GM21737 (cell line): ENCODE measurements around the gene FUT8.
A peak's percentile ranks its signal among the peaks of the same experiment; 100 is the strongest.
"Not testable (repeated sequence)": the region's sequence is repeated elsewhere in the genome, so short reads cannot be mapped to it uniquely, and the experiment has no call there.

Experiments
- ATAC-seq: cut with Tn5 transposase; IDR thresholded peaks from one replicate; pipeline ENCODE4 v1.9.1; 2021; ENCODE audit warnings: mild to moderate bottlenecking, moderate library complexity; ENCODE audit not compliant: unreplicated experiment

The FUT8 gene

DNA sequence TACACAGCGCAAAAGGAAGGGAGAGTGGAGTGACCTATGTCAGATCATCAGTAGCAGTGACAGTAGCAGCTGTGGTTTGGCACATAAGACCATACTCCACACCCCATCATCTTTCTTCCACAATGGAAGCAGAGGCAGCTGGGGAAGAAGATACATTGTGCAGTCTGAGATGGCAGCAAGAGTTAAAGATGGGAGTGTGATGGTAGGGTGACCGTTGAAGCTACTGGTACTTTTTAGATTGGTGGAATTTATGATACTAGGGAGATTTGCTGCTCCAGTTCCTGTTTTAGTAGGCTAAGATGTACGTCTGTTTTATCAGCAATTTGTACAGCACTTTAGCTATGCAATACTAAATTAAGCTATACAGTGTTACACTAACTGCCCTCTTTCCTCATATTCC, 291.0 kb downstream of the FUT8 start:
- no peak for ATAC-seq

DNA sequence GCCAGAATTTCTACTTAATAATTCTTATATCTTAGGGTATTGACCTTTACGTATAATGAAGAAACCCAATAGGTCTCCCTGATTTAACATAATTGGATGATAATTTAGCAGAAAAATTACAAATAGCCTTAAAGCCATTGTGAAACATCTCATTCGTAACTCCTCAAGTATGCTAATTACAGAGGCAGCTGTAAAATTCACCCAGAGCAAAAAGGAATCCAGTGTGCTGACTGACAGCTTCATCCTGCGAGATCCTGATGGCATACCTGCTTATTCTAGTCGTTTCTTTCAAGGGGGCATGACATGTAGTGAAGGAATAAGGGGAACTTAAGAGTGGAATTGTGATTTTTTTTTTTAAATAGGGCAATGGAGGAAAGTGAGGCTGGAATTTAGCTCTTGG, 291.5 kb downstream of the FUT8 start:
- no peak for ATAC-seq

DNA sequence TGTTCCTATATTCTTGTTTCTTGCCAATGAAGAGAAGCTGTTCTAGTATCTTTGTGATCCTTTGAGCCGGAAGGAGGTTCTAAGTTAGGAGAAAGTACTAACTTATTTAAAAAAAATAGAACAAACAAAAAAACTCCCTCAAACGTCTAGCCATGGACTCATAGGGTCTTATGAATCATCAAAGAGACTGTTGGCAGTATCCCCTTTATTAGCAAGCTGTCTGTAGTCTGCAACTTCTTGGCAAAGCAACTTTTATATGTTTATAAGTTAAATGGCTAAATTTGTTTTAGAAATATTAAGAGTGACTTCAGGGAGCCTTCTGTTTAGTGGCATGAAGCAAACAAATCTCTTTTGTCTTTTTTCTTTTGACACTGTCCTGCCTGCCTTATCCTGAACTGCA, 291.9 kb downstream of the FUT8 start:
- ATAC-seq: no peak

DNA sequence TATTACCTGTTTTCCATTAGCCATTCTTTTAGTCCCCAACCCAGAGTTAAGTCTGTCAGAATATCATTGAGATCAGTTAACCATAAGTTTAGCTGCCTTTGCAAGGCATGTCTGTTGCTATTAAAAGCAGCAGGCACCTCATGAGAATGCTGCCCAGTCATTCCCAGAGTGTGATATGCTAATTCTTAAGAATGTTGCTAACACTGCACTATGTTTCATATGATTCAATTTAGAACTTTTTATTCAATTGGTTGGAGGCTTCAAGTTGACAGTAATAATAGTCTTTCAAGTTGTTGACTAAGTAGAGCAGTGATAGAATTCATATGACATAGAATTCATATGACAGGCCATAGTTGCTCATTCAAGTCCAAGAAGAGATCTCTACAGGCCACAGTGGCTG, 292.3 kb downstream of the FUT8 start:
- ATAC-seq: no peak

DNA sequence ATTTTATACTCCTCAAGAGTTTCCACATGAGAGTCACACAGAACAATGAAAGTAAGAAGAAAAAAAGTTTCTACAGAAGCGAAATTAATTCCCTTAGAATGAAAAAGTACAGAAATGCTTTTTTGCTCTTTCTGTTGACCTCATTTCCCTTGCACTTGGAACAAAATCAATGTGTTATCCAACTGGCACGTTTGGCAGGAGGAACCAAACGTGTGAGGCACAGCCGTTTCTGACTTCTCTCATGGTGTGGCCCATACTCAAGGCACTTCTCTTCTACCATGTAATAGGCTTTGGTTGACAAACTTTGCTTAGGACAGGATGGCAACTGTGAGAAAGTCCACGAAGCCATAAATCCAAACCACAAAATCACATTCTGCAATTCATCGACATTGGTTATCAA, 297.0 kb downstream of the FUT8 start:
- ATAC-seq: no peak

DNA sequence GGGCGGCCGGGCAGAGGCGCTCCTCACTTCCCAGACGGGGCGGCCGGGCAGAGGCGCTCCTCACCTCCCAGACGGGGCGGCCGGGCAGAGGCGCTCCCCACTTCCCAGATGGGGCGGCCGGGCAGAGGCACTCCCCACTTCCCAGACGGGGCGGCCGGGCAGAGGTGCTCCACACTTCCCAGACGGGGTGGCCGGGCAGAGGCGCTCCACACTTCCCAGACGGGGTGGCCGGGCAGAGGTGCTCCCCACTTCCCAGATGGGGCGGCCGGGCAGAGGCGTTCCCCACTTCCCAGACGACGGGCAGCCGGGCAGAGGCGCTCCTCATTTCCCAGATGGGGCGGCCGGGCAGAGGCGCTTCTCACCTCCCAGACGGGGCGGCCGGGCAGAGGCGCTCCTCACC, 304.3 kb downstream of the FUT8 start:
- not testable (repeated sequence) for ATAC-seq

DNA sequence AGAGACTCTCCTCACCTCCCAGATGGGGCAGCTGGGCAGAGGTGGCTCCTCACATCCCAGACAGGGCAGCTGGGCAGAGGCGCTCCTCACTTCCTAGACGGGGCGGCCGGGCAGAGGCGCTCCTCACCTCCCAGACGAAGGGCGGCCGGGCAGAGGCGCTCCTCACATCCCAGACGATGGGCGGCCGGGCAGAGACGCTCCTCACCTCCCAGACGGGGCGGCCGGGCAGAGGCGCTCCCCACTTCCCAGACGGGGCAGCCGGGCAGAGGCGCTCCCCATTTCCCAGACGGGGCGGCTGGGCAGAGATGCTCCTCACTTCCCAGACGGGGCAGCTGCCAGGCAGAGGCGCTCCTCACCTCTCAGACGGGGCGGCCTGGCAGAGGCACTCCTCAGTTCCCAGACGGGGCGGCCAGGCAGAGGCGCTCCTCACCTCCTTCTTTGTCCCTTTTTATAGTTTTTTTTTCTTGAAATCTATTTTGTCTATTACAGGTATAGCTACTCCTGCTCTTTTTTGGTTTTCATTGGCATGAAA, 304.9 kb downstream of the FUT8 start:
- not testable (repeated sequence) for ATAC-seq

DNA sequence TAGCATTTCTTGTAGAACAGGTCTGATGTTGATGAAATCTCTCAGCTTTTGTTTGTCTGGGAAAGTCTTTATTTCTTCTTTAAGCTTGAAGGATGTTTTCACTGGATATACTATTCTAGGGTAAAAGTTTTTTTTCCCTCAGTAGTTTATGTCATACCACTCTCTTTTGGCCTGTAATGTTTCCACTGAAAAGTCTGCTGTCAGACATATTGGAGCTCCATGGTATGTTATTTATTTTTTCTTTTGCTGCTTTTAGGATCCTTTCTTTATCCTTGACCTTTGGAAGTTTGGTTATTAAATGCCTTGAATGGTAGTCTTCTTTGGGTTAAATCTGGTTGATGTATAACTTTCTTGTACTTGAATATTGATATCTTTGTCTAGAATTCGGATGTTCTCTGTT, 306.1 kb downstream of the FUT8 start:
- ATAC-seq: no peak

DNA sequence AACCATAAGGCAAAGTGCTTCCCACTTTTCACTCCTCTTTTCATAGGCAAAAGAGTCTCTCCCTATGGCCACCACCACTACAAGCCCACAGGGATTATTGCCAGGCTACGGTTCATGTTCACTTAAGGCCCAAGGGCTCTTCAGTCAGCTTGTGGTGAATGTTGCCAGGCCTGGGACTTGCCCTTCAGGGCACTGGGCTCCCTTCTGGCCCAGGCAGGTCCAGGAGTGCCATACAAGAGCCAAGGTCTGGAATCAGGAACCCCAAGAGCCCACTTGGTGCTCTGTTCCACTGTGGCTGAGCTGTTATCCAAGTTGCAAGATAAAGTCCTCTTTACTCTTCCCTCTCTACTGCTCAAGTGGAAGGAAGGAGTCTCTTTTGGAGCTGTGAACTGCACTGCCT, 307.6 kb downstream of the FUT8 start:
- ATAC-seq: no peak

DNA sequence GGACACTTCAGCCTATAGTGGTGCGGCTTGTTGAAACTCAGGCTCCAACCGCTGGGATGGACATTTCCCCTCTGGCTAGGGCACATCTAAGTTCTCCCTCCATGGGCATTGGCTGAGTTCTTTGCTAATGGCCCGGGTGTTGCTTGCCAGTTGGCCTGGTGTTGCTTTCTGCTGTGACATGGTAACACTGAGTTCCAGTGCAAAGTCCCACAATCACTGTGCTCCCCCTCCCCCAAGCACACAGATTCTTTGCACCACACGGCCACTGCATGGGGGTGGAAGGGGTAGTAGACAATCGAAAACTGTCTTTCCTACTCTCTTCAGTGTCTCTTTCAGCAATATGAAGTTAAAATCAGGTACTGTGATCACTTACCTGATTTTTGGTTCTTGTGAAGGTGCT, 308.2 kb downstream of the FUT8 start:
- ATAC-seq: no peak

DNA sequence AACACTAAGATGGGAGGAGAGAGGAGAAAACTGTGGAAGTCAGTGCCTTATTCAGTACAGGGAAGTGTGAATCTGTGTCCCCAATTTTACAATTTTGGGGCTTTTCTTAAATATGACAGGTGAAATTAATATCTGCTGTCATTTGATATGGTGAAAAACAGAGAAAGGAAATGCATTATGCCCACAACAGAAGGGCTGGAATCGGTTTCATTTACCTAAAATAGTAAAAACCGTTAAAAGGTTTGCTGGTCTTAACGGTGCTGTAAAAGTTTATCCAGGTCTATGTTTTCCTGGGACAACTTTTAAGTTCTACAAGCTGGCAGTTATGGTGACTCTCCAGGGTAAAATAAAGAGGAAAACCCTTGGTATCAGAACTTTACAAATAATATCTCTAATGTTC, 310.8 kb downstream of the FUT8 start:
- no peak for ATAC-seq

DNA sequence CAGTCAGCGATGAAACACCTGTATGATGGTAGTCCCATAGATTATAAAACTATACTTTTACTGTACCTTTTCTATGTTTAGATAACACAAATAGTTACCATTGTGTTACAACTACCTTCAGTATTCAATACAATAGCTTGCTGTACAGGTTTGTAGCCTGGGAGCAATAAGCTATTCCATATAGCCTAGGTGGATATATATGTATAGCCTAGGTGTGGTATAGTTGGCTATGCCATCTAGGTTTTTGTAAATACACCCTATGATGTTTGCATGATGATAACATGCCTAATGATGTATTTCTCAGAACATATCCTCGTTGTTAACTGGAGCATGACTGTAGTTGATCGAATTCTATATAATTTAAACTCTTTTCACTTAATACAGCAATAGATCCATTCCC, 316.1 kb downstream of the FUT8 start:
- ATAC-seq: no peak

DNA sequence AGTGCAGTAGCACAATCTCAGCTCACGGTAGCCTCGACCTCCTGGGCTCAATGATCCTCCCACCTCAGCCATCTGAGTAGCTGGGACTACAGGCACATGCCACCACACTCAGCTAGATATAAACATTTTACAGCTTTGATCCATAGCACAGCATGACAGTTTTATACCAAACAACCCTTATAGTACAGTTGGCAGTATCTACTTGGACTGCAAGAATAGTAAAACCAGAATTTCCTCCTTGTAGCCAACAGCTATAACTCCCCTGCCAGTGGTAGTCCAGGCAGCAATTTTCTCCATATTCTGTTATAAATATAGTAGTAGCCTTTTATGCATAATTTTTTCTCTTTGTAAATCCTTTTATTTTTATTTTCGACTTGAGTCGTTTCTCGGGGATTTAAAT, 317.0 kb downstream of the FUT8 start:
- no peak for ATAC-seq

DNA sequence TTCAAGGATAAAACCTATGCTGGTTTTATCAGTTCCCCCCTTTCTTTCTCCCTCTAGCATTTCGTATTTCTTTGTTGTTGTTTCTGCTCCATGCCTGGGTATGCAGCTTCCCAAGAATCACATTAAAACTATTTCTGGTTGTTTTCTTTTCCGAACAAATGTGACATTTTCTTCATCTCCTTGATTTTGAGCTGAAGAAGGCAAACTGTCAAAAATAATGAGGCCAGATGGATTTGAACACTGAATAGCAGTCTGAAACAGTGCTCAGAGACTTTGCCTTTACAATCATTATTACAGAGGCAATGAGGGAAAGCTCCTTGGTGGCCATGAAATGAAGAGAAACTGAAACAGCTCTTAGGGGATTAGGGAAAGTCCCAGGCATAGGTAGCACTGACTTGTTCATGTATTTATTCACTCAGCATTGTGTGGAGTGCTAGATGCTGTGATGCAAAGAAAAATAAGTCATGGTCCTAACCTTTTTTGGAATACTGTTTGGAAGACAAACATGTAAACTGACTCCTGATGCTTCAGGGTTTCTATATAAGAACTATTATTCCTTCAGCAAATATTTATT, 319.5 kb downstream of the FUT8 start:
- ATAC-seq: peak; percentile 97

DNA sequence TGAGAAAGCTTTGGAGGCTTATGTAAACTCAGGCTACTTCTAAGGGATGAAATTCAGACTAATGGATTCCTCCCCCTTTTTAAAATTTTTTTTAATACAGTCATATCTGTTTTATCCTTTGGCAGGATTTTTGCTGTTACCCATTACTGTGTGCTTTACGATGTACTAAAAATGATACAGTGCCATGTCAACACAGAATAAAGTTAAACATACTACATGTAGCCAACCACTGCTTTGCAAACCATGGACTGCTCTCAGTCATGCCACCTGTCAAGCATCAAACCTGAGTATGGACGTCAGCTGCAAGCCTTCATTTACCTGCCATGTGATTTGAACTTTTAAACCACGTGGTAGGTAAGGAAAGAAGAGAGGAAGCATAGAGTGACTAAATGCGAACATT, 325.8 kb downstream of the FUT8 start:
- ATAC-seq: no peak

DNA sequence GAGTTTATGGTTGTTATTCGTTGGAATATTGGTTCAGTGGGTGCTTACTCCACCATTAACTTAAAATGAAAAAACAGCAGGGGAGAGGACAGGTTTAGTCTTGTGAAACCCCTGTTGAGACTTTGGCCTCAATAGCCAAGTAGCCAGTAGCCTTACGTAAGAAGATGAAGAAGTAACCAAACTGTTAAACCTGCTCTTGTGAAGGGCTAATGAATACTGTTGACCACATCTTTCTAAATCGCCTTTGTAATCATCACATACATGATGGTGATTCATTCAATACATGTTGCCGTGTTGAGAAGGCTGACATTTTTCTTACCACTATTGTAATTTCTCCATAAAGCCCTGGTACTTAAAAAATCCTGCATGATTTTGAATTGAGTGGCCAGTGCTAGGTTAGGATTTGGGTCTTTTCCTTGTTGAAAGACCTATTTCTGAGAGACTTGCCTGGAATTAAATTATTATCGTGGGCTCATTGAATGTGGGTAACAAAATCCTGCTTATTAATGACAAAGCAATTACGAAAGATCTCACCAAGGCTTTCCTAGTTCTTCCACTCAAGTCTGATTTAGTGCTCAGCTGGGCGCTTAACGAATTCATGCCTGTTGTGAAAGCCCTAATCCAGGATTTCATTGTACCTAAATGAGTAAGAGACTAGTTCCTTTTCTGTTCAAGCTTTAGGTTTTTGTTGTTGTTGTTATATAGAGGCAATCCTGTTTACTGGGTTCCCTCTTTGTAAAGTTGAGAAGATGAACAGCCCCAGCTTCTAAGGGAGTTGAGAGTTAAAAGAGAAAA, 333.1 kb downstream of the FUT8 start:
- ATAC-seq: no peak

DNA sequence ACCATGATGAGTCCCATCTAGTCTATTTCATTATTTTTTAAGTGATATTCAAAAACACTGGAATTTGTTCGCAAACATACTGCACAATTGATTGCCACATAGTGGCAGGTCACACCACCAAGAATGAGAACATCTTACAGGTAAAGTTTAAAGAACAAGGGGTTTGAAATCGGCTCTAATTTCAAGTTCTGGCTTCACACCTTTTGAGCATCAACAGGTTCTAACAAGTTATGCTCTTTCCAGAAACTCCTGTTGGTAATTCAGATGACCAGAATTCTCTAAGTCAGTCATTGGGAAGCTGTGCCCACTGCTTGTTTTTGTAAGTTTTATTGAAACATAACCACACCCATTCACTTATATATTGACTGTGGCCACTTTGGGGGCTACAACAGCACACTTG, 336.3 kb downstream of the FUT8 start:
- no peak for ATAC-seq

DNA sequence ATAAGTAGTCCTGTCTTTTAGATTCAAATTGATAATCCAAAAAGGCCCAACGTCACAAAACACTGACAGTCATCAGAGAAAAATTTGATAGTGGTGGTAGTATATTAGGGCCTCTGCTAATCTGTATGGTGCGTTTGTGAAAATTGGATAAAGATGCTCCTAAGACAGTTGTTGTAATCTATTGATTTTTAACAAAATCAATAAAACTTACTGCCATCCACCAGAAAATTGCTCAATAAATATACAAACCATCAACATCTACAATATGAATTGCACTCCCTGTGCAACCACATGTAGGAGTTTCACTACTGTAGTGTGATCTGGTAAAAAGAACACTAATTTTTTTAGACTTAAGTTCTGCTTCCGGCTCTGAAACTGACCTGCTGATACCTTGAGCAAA, 336.8 kb downstream of the FUT8 start:
- no peak for ATAC-seq

DNA sequence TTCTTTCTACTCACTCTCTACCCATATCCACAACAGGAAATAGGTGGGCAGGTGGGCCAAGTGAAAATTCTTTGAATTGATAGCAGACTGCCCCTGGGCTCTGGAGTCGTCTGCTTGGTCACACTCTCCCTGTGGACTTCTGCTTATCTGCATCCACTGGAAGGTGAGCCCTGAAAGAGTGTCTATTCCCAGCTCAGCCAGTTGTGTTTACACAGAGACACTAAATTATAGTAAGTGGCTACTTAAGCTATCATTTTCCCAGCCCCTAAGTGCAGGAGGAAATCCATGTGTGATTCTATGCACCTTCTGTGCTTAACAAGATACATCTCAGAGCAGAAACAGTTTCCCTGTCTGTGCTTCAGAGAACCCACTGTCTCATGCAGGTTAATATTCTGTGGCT, 338.4 kb downstream of the FUT8 start:
- no peak for ATAC-seq

DNA sequence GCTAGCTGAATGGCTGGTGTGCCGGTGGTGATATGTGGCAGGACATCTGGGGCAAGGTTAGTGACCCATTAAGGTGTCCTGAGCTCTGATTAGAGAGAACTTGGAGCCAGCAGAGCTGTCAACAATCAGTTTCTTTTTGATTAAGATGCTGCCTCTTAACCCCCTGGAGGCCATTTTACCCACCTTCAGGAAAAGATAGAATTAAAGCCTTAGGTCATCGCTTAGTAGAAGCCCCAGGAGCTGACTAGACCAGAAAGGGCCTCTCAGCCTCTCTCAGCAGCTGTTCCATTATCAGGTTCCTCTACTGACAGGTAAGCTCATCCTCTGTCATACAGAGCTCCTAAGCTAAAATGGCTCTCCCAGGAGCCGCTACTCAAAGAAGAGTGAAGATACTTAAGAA, 339.0 kb downstream of the FUT8 start:
- no peak for ATAC-seq

DNA sequence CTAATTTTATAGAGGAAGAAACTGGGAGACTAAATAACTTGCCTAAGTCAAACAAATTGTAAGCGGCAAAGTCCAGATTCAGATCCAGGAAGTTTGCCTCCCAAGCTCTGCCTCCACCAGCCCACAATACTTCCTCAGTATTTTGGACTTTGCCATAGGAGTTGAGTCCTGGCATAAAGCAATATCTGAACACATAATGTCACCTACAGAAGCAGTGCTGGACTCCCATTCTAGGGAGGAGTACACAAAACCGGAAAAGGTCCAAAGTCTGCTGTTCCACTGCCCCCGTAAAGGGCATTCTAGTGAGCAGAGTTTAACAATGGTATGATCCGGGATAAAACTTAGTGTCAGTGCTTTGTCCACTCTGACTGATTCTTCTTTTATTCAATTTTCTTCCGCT, 340.5 kb downstream of the FUT8 start:
- no peak for ATAC-seq

DNA sequence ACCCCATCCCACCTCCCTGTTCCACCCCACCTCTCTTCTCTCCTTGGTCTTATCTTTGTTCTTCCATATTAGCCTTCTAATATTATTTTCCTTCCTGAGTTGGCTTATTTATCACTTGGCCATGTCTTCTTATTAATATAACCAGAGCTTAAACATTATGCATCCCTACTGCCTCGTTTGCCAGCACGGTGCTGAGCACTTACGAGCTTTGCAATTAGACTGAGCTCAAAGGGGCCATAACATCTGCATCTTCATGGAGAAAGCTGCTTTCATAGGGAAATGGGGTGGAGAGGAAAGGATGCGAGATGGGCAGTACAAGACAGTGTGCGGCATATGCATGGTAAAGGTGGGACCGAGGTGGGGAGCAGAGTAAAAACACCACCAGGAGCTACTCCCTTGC, 342.8 kb downstream of the FUT8 start:
- ATAC-seq: no peak

DNA sequence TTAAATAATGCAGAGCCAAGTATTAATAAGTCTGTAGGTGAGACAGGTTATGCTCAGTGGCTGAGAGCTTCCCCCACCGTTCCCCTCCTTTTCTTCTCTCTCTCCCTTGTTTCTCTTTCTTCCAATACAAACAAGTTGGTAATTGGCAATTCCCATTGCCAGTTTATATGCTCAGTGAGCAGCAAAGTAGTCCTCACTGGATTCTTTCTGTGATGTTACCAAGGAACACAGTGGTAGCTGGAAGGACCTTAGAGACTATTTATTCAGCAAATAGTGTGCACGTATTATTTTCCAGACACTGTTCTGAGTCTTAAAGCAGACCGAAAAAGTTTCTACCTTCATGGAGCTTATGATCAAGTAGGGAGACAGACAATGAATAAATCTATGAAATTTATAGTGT, 344.4 kb downstream of the FUT8 start:
- ATAC-seq: no peak
